K562 (cell line): ENCODE results near the gene GFI1.

Experiments used
- ATF1 ChIP-seq, 2 experiments: fragments of 450-650 bp in 1 of 2; IDR thresholded peaks; 2 replicates each; pipeline ENCODE4 v1.6.1; 2016; ENCODE audit warnings: missing compliant biosample characterization in 1 of 2, missing genetic modification characterization in 1 of 2
- FOXJ2 ChIP-seq: fragments of 200-800 bp; sonication (Bioruptor generic); IDR thresholded peaks from 2 replicates; pipeline ENCODE4 v1.6.1; 2016; ENCODE audit warnings: missing genetic modification characterization, missing compliant biosample characterization
- MAFG ChIP-seq: fragments of 450-650 bp; conservative IDR thresholded peaks from 2 replicates; pipeline ENCODE4 v1.6.1; 2016; ENCODE audit warnings: missing genetic modification characterization, missing compliant biosample characterization
- TF ChIP-seq, protein P1 (sequence below): fragments of 450-650 bp; formaldehyde crosslinking; IDR thresholded peaks from 2 replicates; pipeline ENCODE4 v1.4.0; 2020; ENCODE audit warnings: mild to moderate bottlenecking, mixed read lengths
- TF ChIP-seq, protein P2 (sequence below), 3 experiments: IDR thresholded peaks in 2 of 3; conservative IDR thresholded peaks in 1 of 3; 2 replicates each; pipeline ENCODE4 v1.5.1; 2011 to 2012; ENCODE audit warnings: low read length in 3 of 3, mild to moderate bottlenecking in 3 of 3, control low read depth in 2 of 3, improper control_type of control experiment in 1 of 3, inconsistent platforms in 1 of 3, low read depth in 1 of 3, mixed read lengths in 1 of 3, moderate library complexity in 1 of 3; ENCODE audit not compliant: insufficient read depth in 2 of 3

DNA sequence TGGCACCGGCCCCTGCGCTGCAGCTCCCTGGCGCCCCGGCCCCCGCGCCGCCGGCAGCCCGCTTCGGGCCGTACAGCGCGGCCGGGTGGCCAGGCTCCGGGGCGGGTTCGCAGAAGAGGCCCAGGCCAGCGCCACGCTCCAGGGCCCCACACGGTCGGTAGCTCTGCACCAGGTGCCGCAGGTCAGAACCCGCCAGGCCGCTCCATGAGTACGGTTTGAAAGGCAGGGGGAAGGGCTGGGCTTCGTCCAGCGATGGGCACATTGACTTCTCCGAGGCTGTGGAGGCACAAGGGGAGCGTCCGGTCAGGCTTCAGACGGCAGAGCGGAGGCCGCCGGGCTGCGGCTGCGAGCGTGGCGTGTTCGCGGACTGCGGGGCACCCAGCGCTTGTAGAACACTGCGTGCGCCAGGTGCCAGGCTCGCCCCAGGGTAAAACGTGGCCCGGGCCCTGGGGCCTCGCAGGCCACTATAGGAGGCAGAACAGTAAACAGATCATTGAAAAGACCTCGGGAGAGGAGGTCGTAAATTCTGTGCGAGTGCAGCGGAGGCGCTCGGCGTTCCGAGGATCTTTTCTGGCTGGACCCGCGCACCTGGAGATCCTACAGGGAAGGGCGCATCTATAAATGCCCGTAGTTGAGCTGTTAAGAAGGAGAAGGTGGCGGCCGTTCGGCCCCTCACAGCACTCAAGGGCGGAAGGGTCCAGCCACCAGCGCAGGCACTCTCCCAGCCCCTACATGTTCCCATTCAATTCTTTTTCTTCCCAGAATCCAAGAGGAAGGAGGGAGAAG, 5.7 kb downstream of the GFI1 start:
- no peak for TF ChIP-seq ATF1 (CRISPR knock-in tag; IDR thresholded peaks at IDR 0.05)
- no peak for TF ChIP-seq ATF1 (tag; IDR thresholded peaks at IDR 0.05)
- no peak for TF ChIP-seq MAFG (tag)
- TF ChIP-seq, protein P1, sequence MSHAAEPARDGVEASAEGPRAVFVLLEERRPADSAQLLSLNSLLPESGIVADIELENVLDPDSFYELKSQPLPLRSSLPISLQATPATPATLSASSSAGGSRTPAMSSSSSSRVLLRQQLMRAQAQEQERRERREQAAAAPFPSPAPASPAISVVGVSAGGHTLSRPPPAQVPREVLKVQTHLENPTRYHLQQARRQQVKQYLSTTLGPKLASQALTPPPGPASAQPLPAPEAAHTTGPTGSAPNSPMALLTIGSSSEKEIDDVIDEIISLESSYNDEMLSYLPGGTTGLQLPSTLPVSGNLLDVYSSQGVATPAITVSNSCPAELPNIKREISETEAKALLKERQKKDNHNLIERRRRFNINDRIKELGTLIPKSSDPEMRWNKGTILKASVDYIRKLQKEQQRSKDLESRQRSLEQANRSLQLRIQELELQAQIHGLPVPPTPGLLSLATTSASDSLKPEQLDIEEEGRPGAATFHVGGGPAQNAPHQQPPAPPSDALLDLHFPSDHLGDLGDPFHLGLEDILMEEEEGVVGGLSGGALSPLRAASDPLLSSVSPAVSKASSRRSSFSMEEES = no peak
- TF ChIP-seq, protein P2, sequence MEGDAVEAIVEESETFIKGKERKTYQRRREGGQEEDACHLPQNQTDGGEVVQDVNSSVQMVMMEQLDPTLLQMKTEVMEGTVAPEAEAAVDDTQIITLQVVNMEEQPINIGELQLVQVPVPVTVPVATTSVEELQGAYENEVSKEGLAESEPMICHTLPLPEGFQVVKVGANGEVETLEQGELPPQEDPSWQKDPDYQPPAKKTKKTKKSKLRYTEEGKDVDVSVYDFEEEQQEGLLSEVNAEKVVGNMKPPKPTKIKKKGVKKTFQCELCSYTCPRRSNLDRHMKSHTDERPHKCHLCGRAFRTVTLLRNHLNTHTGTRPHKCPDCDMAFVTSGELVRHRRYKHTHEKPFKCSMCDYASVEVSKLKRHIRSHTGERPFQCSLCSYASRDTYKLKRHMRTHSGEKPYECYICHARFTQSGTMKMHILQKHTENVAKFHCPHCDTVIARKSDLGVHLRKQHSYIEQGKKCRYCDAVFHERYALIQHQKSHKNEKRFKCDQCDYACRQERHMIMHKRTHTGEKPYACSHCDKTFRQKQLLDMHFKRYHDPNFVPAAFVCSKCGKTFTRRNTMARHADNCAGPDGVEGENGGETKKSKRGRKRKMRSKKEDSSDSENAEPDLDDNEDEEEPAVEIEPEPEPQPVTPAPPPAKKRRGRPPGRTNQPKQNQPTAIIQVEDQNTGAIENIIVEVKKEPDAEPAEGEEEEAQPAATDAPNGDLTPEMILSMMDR (IDR thresholded peaks at IDR 0.05 in 2 of 3, conservative IDR thresholded peaks at IDR 0.05 in 1 of 3; ENCODE audit: insufficient read depth in 2 of 3, low read depth in 1 of 3, low read length in 3 of 3) = no peak
- no peak for TF ChIP-seq FOXJ2 (tag)
